Loucy (cell line): Measurements from ENCODE around the gene ADGRD1.

ENCODE experiments used
- H2AFZ ChIP-seq: fragments of 200-600 bp; sonication (generic); 2 replicates; pipeline ENCODE4 v1.6.0; 2016; ENCODE audit warnings: antibody characterized with exemption, mild to moderate bottlenecking, low read length, moderate library complexity
- H3F3A ChIP-seq: fragments of 200-600 bp; 2 replicates; pipeline ENCODE4 v1.6.0; 2016; ENCODE audit warnings: antibody characterized with exemption, low read depth, mild to moderate bottlenecking
- H3K27me3 ChIP-seq: fragments of 200-600 bp; sonication (generic); 2 replicates; pipeline ENCODE4 v1.6.1; 2014; ENCODE audit warnings: low read length, mild to moderate bottlenecking; ENCODE audit not compliant: insufficient read depth, poor library complexity, severe bottlenecking
- H3K36me3 ChIP-seq: fragments of 200-600 bp; sonication (generic); 2 replicates; pipeline ENCODE4 v1.6.1; 2016; ENCODE audit warnings: low read length; ENCODE audit not compliant: insufficient read depth
- H3K4me1 ChIP-seq: fragments of 200-600 bp; sonication (generic); 2 replicates; pipeline ENCODE4 v1.5.1; 2014; ENCODE audit warnings: low read length, mild to moderate bottlenecking; ENCODE audit not compliant: insufficient read depth, poor library complexity, severe bottlenecking
- H3K4me2 ChIP-seq: fragments of 200-600 bp; sonication (generic); 2 replicates; pipeline ENCODE4 v1.6.0; 2014; ENCODE audit warnings: antibody characterized with exemption, low read length, low read depth, mild to moderate bottlenecking; ENCODE audit not compliant: poor library complexity, severe bottlenecking
- H3K4me3 ChIP-seq: fragments of 200-600 bp; sonication (generic); 2 replicates; pipeline ENCODE4 v1.5.1; 2014; ENCODE audit warnings: low read length, mild to moderate bottlenecking, mixed read lengths; ENCODE audit not compliant: poor library complexity, severe bottlenecking
- H3K79me2 ChIP-seq: fragments of 200-600 bp; sonication (generic); 2 replicates; pipeline ENCODE4 v1.6.1; 2014; ENCODE audit warnings: low read length; ENCODE audit not compliant: insufficient read depth
- H3K9ac ChIP-seq: fragments of 200-600 bp; sonication (generic); 2 replicates; pipeline ENCODE4 v1.6.0; 2014; ENCODE audit warnings: mild to moderate bottlenecking, low read depth, low read length, moderate library complexity; ENCODE audit not compliant: poor library complexity, severe bottlenecking
- H3K9me2 ChIP-seq: fragments of 200-600 bp; sonication (generic); replicated peaks from 2 replicates; pipeline ENCODE4 v1.6.1; 2016; ENCODE audit warnings: low read depth, low read length, mixed read lengths
- H3K9me3 ChIP-seq: fragments of 200-600 bp; sonication (generic); 2 replicates; pipeline ENCODE4 v1.6.1; 2014; ENCODE audit warnings: mild to moderate bottlenecking, antibody characterized with exemption, low read length, low read depth; ENCODE audit not compliant: insufficient read depth
- H4K20me1 ChIP-seq: fragments of 200-600 bp; sonication (generic); 2 replicates; pipeline ENCODE4 v1.6.0; 2014; ENCODE audit warnings: antibody characterized with exemption, low read length, mild to moderate bottlenecking; ENCODE audit not compliant: insufficient read depth, poor library complexity, severe bottlenecking
- CTCF ChIP-seq: fragments of 200-600 bp; sonication (generic); conservative IDR thresholded peaks from 2 replicates; pipeline ENCODE4 v1.5.1; 2014; ENCODE audit warnings: mild to moderate bottlenecking, antibody characterized with exemption, low read length
- EZH2phosphoT487 ChIP-seq: fragments of 200-600 bp; IDR thresholded peaks from 2 replicates; pipeline ENCODE4 v1.6.1; 2018; ENCODE audit warnings: antibody characterized with exemption, mild to moderate bottlenecking, moderate library complexity, borderline replicate concordance

Gene ADGRD1

GRCh38 chr12:130965214-130965613 lies 11.5 kb downstream of the ADGRD1 start:
- no peak overlapping the region for H3K4me3 ChIP-seq
- no peaks in the 10 kb centered on the region for H3K27me3 ChIP-seq
- no peaks in the 10 kb centered on the region for H3K4me1 ChIP-seq
- no peaks in the 10 kb centered on the region for H3F3A ChIP-seq
- no peaks in the 10 kb centered on the region for H3K36me3 ChIP-seq
- no peak overlapping the region for H3K9ac ChIP-seq
- TF ChIP-seq CTCF (no peak), EZH2phosphoT487 (no peak)
- no peak overlapping the region for H3K4me2 ChIP-seq
- H4K20me1 ChIP-seq = no peaks in the 10 kb centered on the region
- no peaks in the 10 kb centered on the region for H3K9me2 ChIP-seq
- H2AFZ ChIP-seq = no peak overlapping the region
- peaks cover 3% of the 10 kb centered on the region; the same call in 1 of the 2 replicates for H3K9me3 ChIP-seq
- no peaks in the 10 kb centered on the region for H3K79me2 ChIP-seq

GRCh38 chr12:130965668-130966067 lies 12.0 kb downstream of the ADGRD1 start:
- H3K9ac ChIP-seq = no peak overlapping the region
- H3K9me3 ChIP-seq = peaks cover 3% of the 10 kb centered on the region; the same call in 1 of the 2 replicates
- H3K4me3 ChIP-seq = no peak overlapping the region
- no peak overlapping the region for H3K4me2 ChIP-seq
- no peaks in the 10 kb centered on the region for H3F3A ChIP-seq
- TF ChIP-seq EZH2phosphoT487 = no peak
- TF ChIP-seq CTCF = no peak
- H3K79me2 ChIP-seq = no peaks in the 10 kb centered on the region
- no peaks in the 10 kb centered on the region for H3K27me3 ChIP-seq
- no peaks in the 10 kb centered on the region for H4K20me1 ChIP-seq
- no peaks in the 10 kb centered on the region for H3K36me3 ChIP-seq
- H3K9me2 ChIP-seq = no peaks in the 10 kb centered on the region
- no peaks in the 10 kb centered on the region for H3K4me1 ChIP-seq
- no peak overlapping the region for H2AFZ ChIP-seq

- Histone ChIP-seq H3K79me2 (no peaks in the 10 kb centered on the region), H3K27me3 (no peaks in the 10 kb centered on the region), H3K9ac (no peak overlapping the region), H3K4me2 (no peak overlapping the region), H3K36me3 (no peaks in the 10 kb centered on the region), H3F3A (no peaks in the 10 kb centered on the region), H3K4me1 (no peaks in the 10 kb centered on the region), H2AFZ (no peak overlapping the region), H3K9me3 (peaks cover 3% of the 10 kb centered on the region; the same call in 1 of the 2 replicates), H3K9me2 (no peaks in the 10 kb centered on the region), H4K20me1 (no peaks in the 10 kb centered on the region), H3K4me3 (no peak overlapping the region)
- TF ChIP-seq CTCF (no peak), EZH2phosphoT487 (no peak)
Measured at GRCh38 chr12:130966443-130967030, 12.8 kb downstream of the ADGRD1 start.
